HCT116 (cell line): Measurements from ENCODE around the gene MALT1. TPM values are rescaled to one million over a fixed set of nuclear protein-coding genes. Genes with fewer than 3 reads are reported as not detected.

ENCODE experiments used
- ATAC-seq: fragments of 200-7000 bp; cut with Tn5 transposase; 2 replicates; pipeline ENCODE4 v1.9.1; 2020; ENCODE audit warnings: mild to moderate bottlenecking, moderate library complexity
- BruUV-seq: library from RNA; stranded (reverse); fragments of 400-500 nt; replicated peaks from 2 replicates; lab custom pipeline; 2021; lab: Mats Ljungman, UMichigan
- CTCF ChIA-PET: fragments of 300-600 bp; sonication (Branson Sonifier 250); formaldehyde crosslinking; loops from one replicate; lab custom pipeline; 2021; ENCODE audit warnings: antibody characterized with exemption; lab: Charles Lee
- POLR2A ChIA-PET: fragments of 300-600, 350-600 bp; sonication (Branson Sonifier 250); formaldehyde crosslinking; loops from one replicate; lab custom pipeline; 2021; ENCODE audit warnings: antibody characterized with exemption; lab: Charles Lee
- RAD21 ChIA-PET, 2 experiments: fragments of 300-600 bp; sonication (Branson Sonifier 250); formaldehyde crosslinking; loops; one replicate each; lab custom pipeline; 2023; ENCODE audit warnings: low total read pairs in 2 of 2; ENCODE audit not compliant: uncharacterized antibody in 2 of 2, unreplicated experiment in 2 of 2, low non-redundant PET in 1 of 2; lab: Charles Lee
- DNase-seq: peaks from one replicate; pipeline ENCODE4 v3.0.0-alpha.2; 2010; ENCODE audit warnings: low read depth, low spot score
- H2AFZ ChIP-seq: fragments of 200-600 bp; shearing (Covaris generic), sonication (generic); 2 replicates; pipeline ENCODE4 v1.6.1; 2017; ENCODE audit warnings: low read depth, mixed run types, mixed read lengths, antibody characterized with exemption, low read length; ENCODE audit not compliant: poor library complexity, severe bottlenecking
- H3K27ac ChIP-seq: 2 replicates; pipeline ENCODE4 v1.5.1; 2012; ENCODE audit warnings: low read depth, low read length
- H3K27me3 ChIP-seq: fragments of 200-600 bp; sonication (generic); 2 replicates; pipeline ENCODE4 v1.6.1; 2016; ENCODE audit warnings: mixed run types, low read length, mixed read lengths; ENCODE audit not compliant: insufficient read depth
- H3K36me3 ChIP-seq, 2 experiments: fragments of 200-500 bp in 1 of 2; fragments of 200-600 bp in 1 of 2; sonication (Bioruptor generic) in 1 of 2; sonication (generic) in 1 of 2; 2 replicates each; pipeline versions ENCODE4 v1.5.1 to v1.6.1; 2014 to 2016; ENCODE audit warnings: low read length in 2 of 2, inconsistent platforms in 1 of 2, mixed read lengths in 1 of 2, mixed run types in 1 of 2; ENCODE audit not compliant: insufficient read depth in 2 of 2, control insufficient read depth in 1 of 2
- H3K4me1 ChIP-seq, 2 experiments: fragments of 200-600 bp in 1 of 2; sonication (generic) in 1 of 2; 2 replicates each; pipeline versions ENCODE4 v1.5.1 to v1.6.1; 2012 to 2017; ENCODE audit warnings: low read length in 2 of 2, inconsistent platforms in 1 of 2, mild to moderate bottlenecking in 1 of 2, mixed read lengths in 1 of 2, mixed run types in 1 of 2, moderate library complexity in 1 of 2; ENCODE audit not compliant: insufficient read depth in 2 of 2, control insufficient read depth in 1 of 2
- H3K4me2 ChIP-seq: fragments of 200-600 bp; sonication (generic); 2 replicates; pipeline ENCODE4 v1.6.1; 2017; ENCODE audit warnings: mixed run types, low read length, mixed read lengths
- H3K4me3 ChIP-seq, 2 experiments: fragments of 200-600 bp in 1 of 2; sonication (generic) in 1 of 2; replicated peaks in 1 of 2; 2 replicates each; pipeline ENCODE4 v1.5.1; 2011 to 2016; ENCODE audit warnings: low read length in 2 of 2, control low read depth in 1 of 2, low read depth in 1 of 2, mild to moderate bottlenecking in 1 of 2, mixed read lengths in 1 of 2, mixed run types in 1 of 2
- H3K79me2 ChIP-seq: fragments of 200-600 bp; sonication (generic); 2 replicates; pipeline ENCODE4 v1.6.1; 2017; ENCODE audit warnings: mild to moderate bottlenecking, mixed run types, low read length, moderate library complexity, mixed read lengths; ENCODE audit not compliant: insufficient read depth
- H3K9ac ChIP-seq: fragments of 200-600 bp; sonication (generic); 2 replicates; pipeline ENCODE4 v1.6.1; 2016; ENCODE audit warnings: low read length, mixed read lengths
- H3K9me2 ChIP-seq: fragments of 200-600 bp; sonication (generic), shearing (Covaris generic); 2 replicates; pipeline ENCODE4 v1.6.1; 2017; ENCODE audit warnings: mixed run types, mild to moderate bottlenecking, moderate library complexity; ENCODE audit not compliant: insufficient read depth
- H3K9me3 ChIP-seq, 2 experiments: fragments of 200-500 bp in 1 of 2; fragments of 200-600 bp in 1 of 2; sonication (Bioruptor generic) in 1 of 2; sonication (generic) in 1 of 2; 2 replicates each; pipeline ENCODE4 v1.6.1; 2014 to 2017; ENCODE audit warnings: low read length in 2 of 2, mixed read lengths in 2 of 2, inconsistent platforms in 1 of 2, low read depth in 1 of 2, mild to moderate bottlenecking in 1 of 2, mixed run types in 1 of 2, moderate library complexity in 1 of 2; ENCODE audit not compliant: control insufficient read depth in 1 of 2, insufficient read depth in 1 of 2
- H4K20me1 ChIP-seq: fragments of 200-600 bp; sonication (generic), shearing (Covaris generic); 2 replicates; pipeline ENCODE4 v1.6.1; 2017; ENCODE audit warnings: mixed run types, mild to moderate bottlenecking, moderate library complexity; ENCODE audit not compliant: insufficient read depth
- CBX3 ChIP-seq: IDR thresholded peaks from 2 replicates; pipeline ENCODE4 v1.6.1; 2012; ENCODE audit warnings: low read depth
- CEBPB ChIP-seq: IDR thresholded peaks from 2 replicates; pipeline ENCODE4 v1.6.1; 2012; ENCODE audit warnings: low read depth
- EGR1 ChIP-seq: IDR thresholded peaks from 2 replicates; pipeline ENCODE4 v1.6.1; 2012; ENCODE audit warnings: low read depth
- ELF1 ChIP-seq: IDR thresholded peaks from 2 replicates; pipeline ENCODE4 v1.6.1; 2012; ENCODE audit warnings: low read depth, borderline replicate concordance
- POLR2AphosphoS5 ChIP-seq: IDR thresholded peaks from 2 replicates; pipeline ENCODE4 v1.6.1; 2011; ENCODE audit warnings: mild to moderate bottlenecking, low read depth, low read length, moderate library complexity
- RAD21 ChIP-seq: IDR thresholded peaks from 2 replicates; pipeline ENCODE4 v1.6.1; 2012; ENCODE audit warnings: low read depth, mild to moderate bottlenecking
- SP1 ChIP-seq: IDR thresholded peaks from 2 replicates; pipeline ENCODE4 v1.6.1; 2012; ENCODE audit warnings: low read depth
- SRF ChIP-seq: IDR thresholded peaks from 2 replicates; pipeline ENCODE4 v1.6.1; 2012; ENCODE audit warnings: low read depth
- TCF7L2 ChIP-seq: IDR thresholded peaks from 2 replicates; pipeline ENCODE4 v1.7.0; 2011; ENCODE audit warnings: borderline replicate concordance, inconsistent platforms; ENCODE audit not compliant: insufficient read depth, insufficient read length; ENCODE audit errors: extremely low read depth
- YY1 ChIP-seq: IDR thresholded peaks from 2 replicates; pipeline ENCODE4 v1.6.1; 2011; ENCODE audit warnings: low read length, low read depth, moderate library complexity, mild to moderate bottlenecking; ENCODE audit not compliant: insufficient replicate concordance; ENCODE audit errors: extremely low read depth
- ZNF274 ChIP-seq: fragments of 200-500 bp; sonication (Bioruptor generic); IDR thresholded peaks from 2 replicates; pipeline ENCODE4 v1.6.1; 2014; ENCODE audit warnings: mild to moderate bottlenecking, low read depth, low read length, inconsistent platforms
- intact Hi-C: fragments of 100-400 bp; cut with micrococcal nuclease; formaldehyde crosslinking; loops from 2 replicates; pipeline ENCODE4 v1.10.0; 2022
- total RNA-seq: library from RNA; stranded (reverse); gene quantifications from one replicate; pipeline ENCODE4 v1.2.1, GENCODE V29; 2021; ENCODE audit not compliant: unreplicated experiment
- TF ChIP-seq, protein P1 (sequence below): IDR thresholded peaks from 2 replicates; pipeline ENCODE4 v1.6.1; 2012
- TF ChIP-seq, protein P2 (sequence below), 3 experiments: fragments of 200-600 bp in 1 of 3; sonication (generic) in 1 of 3; IDR thresholded peaks in 2 of 3; conservative IDR thresholded peaks in 1 of 3; 2 replicates each; pipeline ENCODE4 v1.5.1; 2012 to 2017; ENCODE audit warnings: low read depth in 2 of 3, low read length in 2 of 3, antibody characterized with exemption in 1 of 3, borderline replicate concordance in 1 of 3, control low read depth in 1 of 3, mild to moderate bottlenecking in 1 of 3, mixed read lengths in 1 of 3, mixed run types in 1 of 3, moderate library complexity in 1 of 3; ENCODE audit not compliant: insufficient read depth in 1 of 3
- TF ChIP-seq, protein P3 (sequence below): IDR thresholded peaks from 2 replicates; pipeline ENCODE4 v1.6.1; 2012; ENCODE audit warnings: low read depth

MALT1 gene
- total RNA-seq, 1 experiment from 2014 or later = 41.1 TPM

DNA sequence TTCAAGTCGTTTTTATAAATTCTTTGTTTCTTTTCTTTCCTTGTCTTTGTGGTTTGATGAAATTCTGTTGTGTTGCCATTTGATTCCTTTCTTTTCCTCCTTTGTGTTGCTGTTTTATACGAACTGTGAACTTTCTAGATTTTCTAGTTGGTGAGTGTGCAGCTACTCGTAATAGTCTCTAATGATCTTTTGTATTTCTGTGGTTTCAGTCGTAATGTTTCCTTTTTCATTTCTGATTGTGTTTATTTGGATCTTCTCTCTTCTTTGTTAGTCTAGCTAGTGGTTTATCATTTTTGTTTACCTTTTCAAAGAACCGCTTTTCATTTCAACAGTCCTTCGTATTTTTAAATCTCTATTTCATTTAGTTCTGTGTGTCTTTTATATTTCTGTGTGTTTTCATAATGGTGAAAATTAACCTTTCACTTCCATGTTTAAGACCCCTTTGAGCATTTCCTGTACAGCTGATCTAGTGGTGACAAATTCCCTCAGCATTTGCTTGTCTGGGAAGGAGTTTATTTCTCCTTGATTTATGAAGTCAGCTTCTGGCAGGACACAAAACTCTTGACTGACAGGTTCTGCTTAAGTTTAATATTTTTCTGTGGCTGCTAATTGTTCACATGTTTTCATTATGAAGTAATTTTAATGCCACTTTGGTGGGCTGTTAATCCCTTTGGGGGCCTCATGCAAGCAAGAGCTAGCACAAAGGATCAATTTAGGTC, 16.2 kb upstream of the MALT1 start:
- TF ChIP-seq, protein P1, sequence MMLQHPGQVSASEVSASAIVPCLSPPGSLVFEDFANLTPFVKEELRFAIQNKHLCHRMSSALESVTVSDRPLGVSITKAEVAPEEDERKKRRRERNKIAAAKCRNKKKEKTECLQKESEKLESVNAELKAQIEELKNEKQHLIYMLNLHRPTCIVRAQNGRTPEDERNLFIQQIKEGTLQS = no peak
- TF ChIP-seq, protein P2, sequence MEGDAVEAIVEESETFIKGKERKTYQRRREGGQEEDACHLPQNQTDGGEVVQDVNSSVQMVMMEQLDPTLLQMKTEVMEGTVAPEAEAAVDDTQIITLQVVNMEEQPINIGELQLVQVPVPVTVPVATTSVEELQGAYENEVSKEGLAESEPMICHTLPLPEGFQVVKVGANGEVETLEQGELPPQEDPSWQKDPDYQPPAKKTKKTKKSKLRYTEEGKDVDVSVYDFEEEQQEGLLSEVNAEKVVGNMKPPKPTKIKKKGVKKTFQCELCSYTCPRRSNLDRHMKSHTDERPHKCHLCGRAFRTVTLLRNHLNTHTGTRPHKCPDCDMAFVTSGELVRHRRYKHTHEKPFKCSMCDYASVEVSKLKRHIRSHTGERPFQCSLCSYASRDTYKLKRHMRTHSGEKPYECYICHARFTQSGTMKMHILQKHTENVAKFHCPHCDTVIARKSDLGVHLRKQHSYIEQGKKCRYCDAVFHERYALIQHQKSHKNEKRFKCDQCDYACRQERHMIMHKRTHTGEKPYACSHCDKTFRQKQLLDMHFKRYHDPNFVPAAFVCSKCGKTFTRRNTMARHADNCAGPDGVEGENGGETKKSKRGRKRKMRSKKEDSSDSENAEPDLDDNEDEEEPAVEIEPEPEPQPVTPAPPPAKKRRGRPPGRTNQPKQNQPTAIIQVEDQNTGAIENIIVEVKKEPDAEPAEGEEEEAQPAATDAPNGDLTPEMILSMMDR (IDR thresholded peaks at IDR 0.05 in 2 of 3, conservative IDR thresholded peaks at IDR 0.05 in 1 of 3; ENCODE audit: borderline replicate concordance in 1 of 3, insufficient read depth in 1 of 3, low read depth in 2 of 3, low read length in 2 of 3) = no peak
- TF ChIP-seq CBX3 = 0 out of 2 replicates have a peak, but pooled peaks have one; percentile 28
- Histone ChIP-seq H3K9me3 (no peaks in the 10 kb centered on the region), H3K9ac (no peak overlapping the region), H3K4me3 (no peak overlapping the region), H3K4me1 (peaks cover 0 to 3% of the 10 kb centered on the region in 2 experiments; a peak in 1 of 4 replicates), H3K4me2 (no peak overlapping the region), H3K27ac (no peak overlapping the region), H2AFZ (no peak overlapping the region), H3K27me3 (no peaks in the 10 kb centered on the region), H3K36me3 (no peaks in the 10 kb centered on the region), H3K9me2 (no peaks in the 10 kb centered on the region), H3K79me2 (no peaks in the 10 kb centered on the region), H4K20me1 (no peaks in the 10 kb centered on the region)
- POLR2A ChIA-PET = no interaction called here
- DNase-seq = no peak
- RAD21 ChIA-PET = no interaction called here
- CTCF ChIA-PET = no interaction called here
- intact Hi-C loops = no loop called here
- ATAC-seq = no peak
- BruUV-seq = no TSS peak

DNA sequence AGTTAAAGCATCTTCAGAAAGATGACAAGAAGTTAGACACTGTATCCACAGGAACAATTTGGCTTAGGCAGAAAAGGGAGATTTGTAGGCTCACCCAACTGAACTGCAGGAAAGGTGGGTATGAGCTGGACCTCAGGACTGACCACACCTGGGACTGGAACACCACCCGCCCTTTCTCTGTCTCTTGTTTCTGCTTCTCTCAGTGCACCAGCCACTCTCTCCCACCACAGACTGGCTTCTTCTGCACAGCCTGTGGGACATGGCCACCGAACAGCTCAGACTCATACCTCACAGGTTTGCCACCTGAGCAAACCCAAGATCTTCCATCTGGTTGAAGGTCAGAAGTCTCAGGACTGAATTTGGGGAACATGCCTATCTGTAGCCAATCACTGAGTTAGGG, 14.2 kb upstream of the MALT1 start:
- POLR2A ChIA-PET = no interaction called here
- Histone ChIP-seq H3K27me3 (no peaks in the 10 kb centered on the region), H3K79me2 (no peaks in the 10 kb centered on the region), H3K9ac (no peak overlapping the region), H3K9me3 (no peaks in the 10 kb centered on the region), H3K27ac (no peak overlapping the region), H3K4me2 (no peak overlapping the region), H4K20me1 (no peaks in the 10 kb centered on the region), H2AFZ (no peak overlapping the region), H3K9me2 (no peaks in the 10 kb centered on the region), H3K4me1 (peaks cover 0 to 10% of the 10 kb centered on the region in 2 experiments; a peak in 1 of 4 replicates), H3K4me3 (no peak overlapping the region), H3K36me3 (no peaks in the 10 kb centered on the region)
- CTCF ChIA-PET = no interaction called here
- intact Hi-C loops = no loop called here
- ATAC-seq (no peak), DNase-seq (no peak)
- RAD21 ChIA-PET = no interaction called here
- TF ChIP-seq POLR2AphosphoS5 = no peak
- TF ChIP-seq TCF7L2 = no peak
- no peak for TF ChIP-seq CEBPB
- TF ChIP-seq ELF1 = no peak
- no peak for TF ChIP-seq CBX3
- no peak for TF ChIP-seq YY1
- TF ChIP-seq, protein P3, sequence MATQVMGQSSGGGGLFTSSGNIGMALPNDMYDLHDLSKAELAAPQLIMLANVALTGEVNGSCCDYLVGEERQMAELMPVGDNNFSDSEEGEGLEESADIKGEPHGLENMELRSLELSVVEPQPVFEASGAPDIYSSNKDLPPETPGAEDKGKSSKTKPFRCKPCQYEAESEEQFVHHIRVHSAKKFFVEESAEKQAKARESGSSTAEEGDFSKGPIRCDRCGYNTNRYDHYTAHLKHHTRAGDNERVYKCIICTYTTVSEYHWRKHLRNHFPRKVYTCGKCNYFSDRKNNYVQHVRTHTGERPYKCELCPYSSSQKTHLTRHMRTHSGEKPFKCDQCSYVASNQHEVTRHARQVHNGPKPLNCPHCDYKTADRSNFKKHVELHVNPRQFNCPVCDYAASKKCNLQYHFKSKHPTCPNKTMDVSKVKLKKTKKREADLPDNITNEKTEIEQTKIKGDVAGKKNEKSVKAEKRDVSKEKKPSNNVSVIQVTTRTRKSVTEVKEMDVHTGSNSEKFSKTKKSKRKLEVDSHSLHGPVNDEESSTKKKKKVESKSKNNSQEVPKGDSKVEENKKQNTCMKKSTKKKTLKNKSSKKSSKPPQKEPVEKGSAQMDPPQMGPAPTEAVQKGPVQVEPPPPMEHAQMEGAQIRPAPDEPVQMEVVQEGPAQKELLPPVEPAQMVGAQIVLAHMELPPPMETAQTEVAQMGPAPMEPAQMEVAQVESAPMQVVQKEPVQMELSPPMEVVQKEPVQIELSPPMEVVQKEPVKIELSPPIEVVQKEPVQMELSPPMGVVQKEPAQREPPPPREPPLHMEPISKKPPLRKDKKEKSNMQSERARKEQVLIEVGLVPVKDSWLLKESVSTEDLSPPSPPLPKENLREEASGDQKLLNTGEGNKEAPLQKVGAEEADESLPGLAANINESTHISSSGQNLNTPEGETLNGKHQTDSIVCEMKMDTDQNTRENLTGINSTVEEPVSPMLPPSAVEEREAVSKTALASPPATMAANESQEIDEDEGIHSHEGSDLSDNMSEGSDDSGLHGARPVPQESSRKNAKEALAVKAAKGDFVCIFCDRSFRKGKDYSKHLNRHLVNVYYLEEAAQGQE = no peak
- no peak for TF ChIP-seq RAD21
- no peak for TF ChIP-seq SP1
- no peak for TF ChIP-seq SRF
- no peak for TF ChIP-seq EGR1
- no peak for TF ChIP-seq ZNF274
- no TSS peak for BruUV-seq
